ENCODE measurements around the gene DBNL. TPM values are rescaled to one million over a fixed set of nuclear protein-coding genes. Genes with fewer than 3 reads are reported as not detected.
"Not testable (repeated sequence)": the region's sequence is repeated elsewhere in the genome, so short reads cannot be mapped to it uniquely, and the experiment has no call there.

Gene DBNL
- total RNA-seq, 1 experiment from 2014 or later = 85.5 TPM

- H3K27ac Mint-ChIP-seq (ENCODE audit: unreplicated experiment); H3K27me3 ChIP-seq (replicated peaks; ENCODE audit: control insufficient read depth, insufficient read depth, low read length); H3K9me3 ChIP-seq; H3K4me1 Mint-ChIP-seq (ENCODE audit: low read depth, unreplicated experiment); POLR2A ChIA-PET; DNase-seq; intact Hi-C loops (cut with micrococcal nuclease; ENCODE audit: unreplicated experiment); BruUV-seq (replicated peaks); H3K27me3 Mint-ChIP-seq (ENCODE audit: insufficient read depth, unreplicated experiment); H3K4me1 ChIP-seq; H3K9me3 Mint-ChIP-seq (ENCODE audit: unreplicated experiment); H3K36me3 Mint-ChIP-seq (ENCODE audit: insufficient read depth, unreplicated experiment); CTCF ChIA-PET; H3K36me3 ChIP-seq (ENCODE audit: control insufficient read depth, insufficient read depth, low read length): not testable (repeated sequence)
- H3K4me3 ChIP-seq (ENCODE audit: low read depth, low read length) = peak overlapping the region; percentile 36
- peak overlapping the region; percentile 67 for H3K4me3 Mint-ChIP-seq (ENCODE audit: unreplicated experiment)
These were observed 4.6 kb upstream of the DBNL start for GRCh38 chr7:44039800-44040492.

GRCh38 chr7:44040493-44040891, 4.0 kb upstream of the DBNL start:
- H3K9me3 Mint-ChIP-seq (ENCODE audit: unreplicated experiment); H3K27ac Mint-ChIP-seq (ENCODE audit: unreplicated experiment); BruUV-seq (replicated peaks); POLR2A ChIA-PET; H3K36me3 Mint-ChIP-seq (ENCODE audit: insufficient read depth, unreplicated experiment); intact Hi-C loops (cut with micrococcal nuclease; ENCODE audit: unreplicated experiment); H3K4me1 ChIP-seq; CTCF ChIA-PET; H3K27me3 ChIP-seq (replicated peaks; ENCODE audit: control insufficient read depth, insufficient read depth, low read length); H3K4me1 Mint-ChIP-seq (ENCODE audit: low read depth, unreplicated experiment); H3K27me3 Mint-ChIP-seq (ENCODE audit: insufficient read depth, unreplicated experiment); H3K36me3 ChIP-seq (ENCODE audit: control insufficient read depth, insufficient read depth, low read length); H3K9me3 ChIP-seq: not testable (repeated sequence)
- peak overlapping the region; percentile 36 for H3K4me3 ChIP-seq (ENCODE audit: low read depth, low read length)
- peak overlapping the region; percentile 67 for H3K4me3 Mint-ChIP-seq (ENCODE audit: unreplicated experiment)
- peak; percentile 15 to 30 for TF ChIP-seq CTCF (IDR thresholded peaks at IDR 0.05; ENCODE audit: insufficient read depth in 1 of 2, low read depth in 1 of 2, low read length in 1 of 2, severe bottlenecking in 1 of 2, unreplicated experiment in 1 of 2)
- peak in 1 of 2 experiments; percentile 53 for DNase-seq

GRCh38 chr7:44042221-44042620, 2.3 kb upstream of the DBNL start:
- POLR2A ChIA-PET = no interaction called here
- Mint-ChIP-seq H3K27ac (ENCODE audit: unreplicated experiment) (no peak overlapping the region), H3K4me1 (ENCODE audit: low read depth, unreplicated experiment) (peaks cover 16% of the 10 kb centered on the region), H3K27me3 (ENCODE audit: insufficient read depth, unreplicated experiment) (no peaks in the 10 kb centered on the region), H3K9me3 (ENCODE audit: unreplicated experiment) (no peaks in the 10 kb centered on the region), H3K36me3 (ENCODE audit: insufficient read depth, unreplicated experiment) (peaks cover 10% of the 10 kb centered on the region), H3K4me3 (ENCODE audit: unreplicated experiment) (peak overlapping the region; percentile 42)
- no peak for TF ChIP-seq CTCF (IDR thresholded peaks at IDR 0.05; ENCODE audit: insufficient read depth in 1 of 2, low read depth in 1 of 2, low read length in 1 of 2, severe bottlenecking in 1 of 2, unreplicated experiment in 1 of 2)
- CTCF ChIA-PET = no interaction called here
- DNase-seq = no peak
- intact Hi-C loops (cut with micrococcal nuclease; ENCODE audit: unreplicated experiment) = no loop called here
- Histone ChIP-seq H3K27me3 (replicated peaks; ENCODE audit: control insufficient read depth, insufficient read depth, low read length) (no peaks in the 10 kb centered on the region), H3K36me3 (ENCODE audit: control insufficient read depth, insufficient read depth, low read length) (peaks cover 3% of the 10 kb centered on the region), H3K4me3 (ENCODE audit: low read depth, low read length) (no peak overlapping the region), H3K9me3 (no peaks in the 10 kb centered on the region), H3K4me1 (peaks cover 4% of the 10 kb centered on the region; the same call in 1 of the 2 replicates)
- BruUV-seq (replicated peaks) = no TSS peak
